A549 treated with AZD2906 at 1 μM for 4 hours (cell line): ENCODE measurements around the gene PRRG3. TPM values are rescaled to one million over a fixed set of nuclear protein-coding genes. Genes with fewer than 3 reads are reported as not detected.

Experiments
- total RNA-seq: library from RNA; stranded (reverse); fragments of 200-300 nt; extraction: Qiagen RNA extraction; gene quantifications from 5 replicates; pipeline ENCODE4 v1.2.3, GENCODE V29; 2022

The PRRG3 gene
- total RNA-seq: not detected in 5 replicates

DNA sequence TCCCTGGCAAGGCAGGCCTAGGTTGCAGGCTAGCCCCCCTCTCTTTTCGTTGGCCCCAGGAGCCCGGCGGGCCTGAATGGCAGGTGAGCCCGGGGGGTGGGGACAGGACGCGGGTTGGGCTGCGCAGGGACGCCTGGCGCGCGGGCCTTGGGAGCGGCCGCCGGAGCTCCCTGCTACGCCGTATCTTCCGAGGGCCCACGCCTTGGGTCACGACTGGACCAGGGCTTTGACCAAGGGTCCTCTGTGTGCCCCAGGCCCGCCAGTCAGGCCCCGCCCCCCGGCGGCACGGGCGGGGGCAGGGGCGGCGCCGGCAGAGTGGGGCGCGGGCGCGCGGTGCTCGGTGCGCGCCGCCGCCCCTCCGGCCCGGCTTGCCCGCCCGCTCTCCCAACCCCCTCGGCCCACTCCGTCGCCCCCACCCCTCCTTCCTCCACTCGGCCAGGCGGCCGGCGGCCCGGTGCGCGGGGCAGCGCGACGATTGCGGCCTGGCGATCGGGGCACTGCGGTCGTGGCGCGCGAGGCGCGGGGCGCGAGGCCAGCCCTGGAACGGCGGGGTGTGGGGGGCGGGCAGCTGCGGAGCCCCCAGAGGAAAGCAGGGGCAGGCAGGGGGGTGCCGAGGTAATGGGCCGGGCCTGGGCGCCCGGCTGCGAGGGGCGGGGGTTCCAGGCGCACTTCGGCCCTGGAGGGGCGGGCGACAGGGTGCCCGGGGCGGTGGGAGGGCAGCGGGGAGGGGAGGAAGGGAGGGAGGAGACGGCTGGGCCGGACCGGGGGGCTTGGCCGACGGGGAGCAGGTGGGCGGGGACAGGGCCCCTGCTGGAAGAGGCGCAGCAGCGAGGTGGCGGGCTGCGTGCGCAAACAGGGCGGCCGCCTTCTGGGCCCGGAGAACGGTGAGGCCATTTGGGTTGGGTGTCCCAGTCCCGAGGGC, at the start of gene PRRG3:
TSS of gene PRRG3 (plus strand) at position 798 of the 922 bp plus-strand sequence. CDS start 3,357 bp downstream, outside the sequence.

GRCh38 chrX:151715752-151716151, 20.5 kb downstream of the PRRG3 start, which contains the start of gene FATE1:
TSS of gene FATE1 (plus strand) at chrX:151716035. CDS start at chrX:151716120, 85 bp downstream.

DNA sequence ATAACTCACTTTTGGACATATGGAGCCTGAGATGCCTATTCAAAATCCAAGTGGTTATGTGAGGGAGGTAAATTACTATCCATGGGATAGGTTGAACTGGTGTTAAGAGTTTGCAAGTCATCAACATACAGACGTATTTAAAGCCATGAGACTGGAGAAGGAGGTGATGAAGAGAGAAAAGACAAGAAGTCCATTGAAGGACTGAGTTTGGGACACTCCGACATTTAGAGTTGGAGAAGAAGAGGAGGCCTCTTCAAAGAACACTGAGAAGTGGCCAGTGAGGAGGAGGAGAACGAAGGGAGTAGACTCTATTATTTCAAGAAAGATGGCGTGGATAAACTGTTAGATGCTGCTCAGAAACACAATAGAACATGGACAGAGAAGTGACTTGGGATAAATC, 39.2 kb downstream of the PRRG3 start, which contains the start of gene CNGA2:
TSS of gene CNGA2 (plus strand) at position 301 of the 400 bp plus-strand sequence. CDS start 3,738 bp downstream, outside the sequence.

Other genes starting within 250 kb of the PRRG3 start
- gene PASD1, start 131.8 kb upstream of the PRRG3 start, total RNA-seq: not detected in 5 replicates
- gene FATE1, start 20.6 kb downstream of the PRRG3 start, total RNA-seq: 0.17 TPM in 1 of 5 replicates, not detected in the others
- gene CNGA2, start 39.3 kb downstream of the PRRG3 start, total RNA-seq: not detected in 5 replicates
- gene MAGEA4, start 217.4 kb downstream of the PRRG3 start, total RNA-seq: not detected in 5 replicates